Measurements from ENCODE around the gene IRGC. TPM values are rescaled to one million over a fixed set of nuclear protein-coding genes. Genes with fewer than 3 reads are reported as not detected.

The IRGC gene
- total RNA-seq, 1 experiment from 2014 or later = not detected

DNA sequence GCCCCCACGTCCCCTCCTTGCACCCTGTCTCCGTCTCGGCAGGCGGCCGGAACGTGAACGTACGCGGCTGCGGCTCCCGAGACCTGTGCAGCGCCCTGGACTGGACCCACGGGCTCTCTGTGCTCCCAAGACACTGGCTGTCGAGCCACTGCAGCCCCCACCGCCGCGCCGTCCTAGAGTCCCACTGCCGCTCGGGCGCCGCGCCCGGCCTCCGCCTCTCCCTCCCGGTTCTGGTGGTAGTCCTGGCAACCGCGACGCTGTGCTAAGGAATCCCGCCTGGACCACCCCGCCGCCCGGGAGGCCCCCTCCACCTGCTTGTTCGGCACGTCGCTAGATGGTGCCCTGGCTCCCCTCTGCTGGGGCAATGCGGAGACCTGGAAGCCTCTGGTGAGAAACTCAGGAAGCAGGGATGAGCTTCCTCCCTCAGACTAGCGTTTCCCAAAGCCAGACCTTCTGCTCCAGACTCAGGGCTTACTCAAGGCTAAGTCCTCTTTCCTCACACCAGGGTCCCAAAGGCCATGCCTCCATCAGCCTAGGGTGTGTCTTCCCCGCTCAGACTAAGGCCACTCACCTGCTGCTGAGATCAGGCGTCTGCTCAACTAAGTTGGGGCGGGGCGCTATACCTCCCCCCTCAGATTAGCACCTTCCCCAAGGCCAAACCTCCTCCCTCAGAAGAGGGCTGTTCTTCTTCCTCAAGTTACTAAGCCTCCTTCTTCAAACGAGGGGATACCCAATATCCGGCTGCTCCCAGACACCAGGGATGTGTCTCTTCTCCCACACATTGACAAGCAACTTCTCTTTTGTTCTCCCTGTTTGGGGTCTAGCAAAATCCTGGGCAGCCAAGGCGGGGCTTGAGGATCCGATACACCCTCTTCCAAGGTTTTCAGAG, 16.1 kb upstream of the IRGC start:
- no peaks in the 10 kb centered on the region for H3K27me3 Mint-ChIP-seq (ENCODE audit: insufficient read depth, unreplicated experiment)
- H3K4me1 Mint-ChIP-seq (ENCODE audit: low read depth, unreplicated experiment) = peaks cover 15% of the 10 kb centered on the region
- TF ChIP-seq, protein P1, sequence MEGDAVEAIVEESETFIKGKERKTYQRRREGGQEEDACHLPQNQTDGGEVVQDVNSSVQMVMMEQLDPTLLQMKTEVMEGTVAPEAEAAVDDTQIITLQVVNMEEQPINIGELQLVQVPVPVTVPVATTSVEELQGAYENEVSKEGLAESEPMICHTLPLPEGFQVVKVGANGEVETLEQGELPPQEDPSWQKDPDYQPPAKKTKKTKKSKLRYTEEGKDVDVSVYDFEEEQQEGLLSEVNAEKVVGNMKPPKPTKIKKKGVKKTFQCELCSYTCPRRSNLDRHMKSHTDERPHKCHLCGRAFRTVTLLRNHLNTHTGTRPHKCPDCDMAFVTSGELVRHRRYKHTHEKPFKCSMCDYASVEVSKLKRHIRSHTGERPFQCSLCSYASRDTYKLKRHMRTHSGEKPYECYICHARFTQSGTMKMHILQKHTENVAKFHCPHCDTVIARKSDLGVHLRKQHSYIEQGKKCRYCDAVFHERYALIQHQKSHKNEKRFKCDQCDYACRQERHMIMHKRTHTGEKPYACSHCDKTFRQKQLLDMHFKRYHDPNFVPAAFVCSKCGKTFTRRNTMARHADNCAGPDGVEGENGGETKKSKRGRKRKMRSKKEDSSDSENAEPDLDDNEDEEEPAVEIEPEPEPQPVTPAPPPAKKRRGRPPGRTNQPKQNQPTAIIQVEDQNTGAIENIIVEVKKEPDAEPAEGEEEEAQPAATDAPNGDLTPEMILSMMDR (IDR thresholded peaks at IDR 0.05; ENCODE audit: insufficient read depth in 1 of 2, low read depth in 1 of 2, low read length in 1 of 2, severe bottlenecking in 1 of 2, unreplicated experiment in 1 of 2) = no peak
- Histone ChIP-seq H3K36me3 (ENCODE audit: control insufficient read depth, insufficient read depth, low read length) (no peaks in the 10 kb centered on the region), H3K9me3 (peaks cover 4% of the 10 kb centered on the region; the same call in 1 of the 2 replicates), H3K4me1 (peaks cover 12% of the 10 kb centered on the region), H3K4me3 (ENCODE audit: low read depth, low read length) (no peak overlapping the region), H3K27me3 (replicated peaks; ENCODE audit: control insufficient read depth, insufficient read depth, low read length) (no peaks in the 10 kb centered on the region)
- ChIA-PET POLR2A (interaction anchor here (0.5 kb wide), 1 partner anchor 12 kb away, joined by 3 read pairs; no protein-coding TSS in a partner anchor), CTCF (no interaction called here)
- H3K36me3 Mint-ChIP-seq (ENCODE audit: insufficient read depth, unreplicated experiment) = no peaks in the 10 kb centered on the region
- no TSS peak for BruUV-seq (replicated peaks)
- H3K9me3 Mint-ChIP-seq (ENCODE audit: unreplicated experiment) = no peaks in the 10 kb centered on the region
- DNase-seq = no peak
- no peak overlapping the region for H3K27ac Mint-ChIP-seq (ENCODE audit: unreplicated experiment)
- intact Hi-C loops (cut with micrococcal nuclease; ENCODE audit: unreplicated experiment) = no loop called here
- no peak overlapping the region for H3K4me3 Mint-ChIP-seq (ENCODE audit: unreplicated experiment)

DNA sequence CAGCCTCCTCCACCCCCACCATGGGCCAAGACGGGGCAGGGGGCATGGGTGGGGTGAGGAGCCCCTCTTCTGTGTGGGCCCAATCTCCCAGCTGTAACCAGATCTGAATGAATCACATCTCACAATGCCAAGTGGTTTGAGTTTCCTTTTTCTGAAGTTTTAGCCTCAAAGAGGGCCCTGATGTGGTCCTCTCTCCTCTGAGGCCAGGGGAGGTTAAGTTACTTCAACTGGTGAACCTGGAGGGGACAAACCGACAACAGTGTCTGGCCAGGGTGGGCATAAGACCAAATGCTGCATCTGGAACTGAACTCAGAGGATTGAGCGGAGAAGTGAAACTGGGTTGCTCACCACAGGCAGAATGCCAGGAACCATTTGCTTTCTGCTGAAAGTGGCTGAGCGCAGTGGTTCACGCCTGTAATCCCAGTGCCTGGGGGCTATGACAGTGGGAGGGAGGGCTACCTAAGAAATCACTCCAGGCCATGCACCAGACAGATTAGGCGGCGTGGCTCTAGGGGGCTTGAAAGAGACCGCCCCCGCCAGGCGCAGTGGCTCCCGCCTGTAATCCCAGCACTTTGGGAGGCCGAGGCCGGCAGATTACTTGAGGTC, 15.4 kb upstream of the IRGC start:
- CTCF ChIA-PET = no interaction called here
- no peak overlapping the region for H3K4me3 Mint-ChIP-seq (ENCODE audit: unreplicated experiment)

More for the DNA sequence above, 15.4 kb upstream of the IRGC start:
- POLR2A ChIA-PET = interaction anchor here (0.5 kb wide), 1 partner anchor 11 kb away, joined by 3 read pairs; no protein-coding TSS in a partner anchor
- H3K4me3 ChIP-seq (ENCODE audit: low read depth, low read length) = no peak overlapping the region
- TF ChIP-seq, protein P1 (IDR thresholded peaks at IDR 0.05; ENCODE audit: insufficient read depth in 1 of 2, low read depth in 1 of 2, low read length in 1 of 2, severe bottlenecking in 1 of 2, unreplicated experiment in 1 of 2) = no peak
- no peaks in the 10 kb centered on the region for H3K36me3 ChIP-seq (ENCODE audit: control insufficient read depth, insufficient read depth, low read length)
- Mint-ChIP-seq H3K27me3 (ENCODE audit: insufficient read depth, unreplicated experiment) (no peaks in the 10 kb centered on the region), H3K27ac (ENCODE audit: unreplicated experiment) (no peak overlapping the region), H3K4me1 (ENCODE audit: low read depth, unreplicated experiment) (peaks cover 17% of the 10 kb centered on the region), H3K9me3 (ENCODE audit: unreplicated experiment) (no peaks in the 10 kb centered on the region), H3K36me3 (ENCODE audit: insufficient read depth, unreplicated experiment) (no peaks in the 10 kb centered on the region)
- H3K27me3 ChIP-seq (replicated peaks; ENCODE audit: control insufficient read depth, insufficient read depth, low read length) = no peaks in the 10 kb centered on the region
- peaks cover 4% of the 10 kb centered on the region; the same call in 1 of the 2 replicates for H3K9me3 ChIP-seq
- no TSS peak for BruUV-seq (replicated peaks)
- DNase-seq = no peak
- intact Hi-C loops (cut with micrococcal nuclease; ENCODE audit: unreplicated experiment) = no loop called here
- peaks cover 12% of the 10 kb centered on the region for H3K4me1 ChIP-seq
